ENCODE measurements around the gene TRMT5. TPM values are rescaled to one million over a fixed set of nuclear protein-coding genes. Genes with fewer than 3 reads are reported as not detected.

The TRMT5 gene
- total RNA-seq, 2 experiments from 2014 or later: 18.4 to 21.1 TPM

Other genes with a start within 250 kb of the TRMT5 start
- 10 to 100 TPM; 40.6 to 42.5 TPM for gene MNAT1, start 246.3 kb downstream of the TRMT5 start, total RNA-seq
- gene SLC38A6, start 166 bp upstream of the TRMT5 start, total RNA-seq: 1 to 10 TPM; 4.4 to 4.7 TPM

Measured in activated CD8-positive, alpha-beta memory T cell treated with anti-CD3 and anti-CD28 coated beads for 36 hours (primary cell).